ENCODE data around the gene KCNK1.

Gene KCNK1

GRCh38 chr1:233695901-233696300 lies 82.0 kb downstream of the KCNK1 start:
- DNase-seq (ENCODE audit: low read depth in 3 of 3, low spot score in 1 of 3), result no peak

DNA sequence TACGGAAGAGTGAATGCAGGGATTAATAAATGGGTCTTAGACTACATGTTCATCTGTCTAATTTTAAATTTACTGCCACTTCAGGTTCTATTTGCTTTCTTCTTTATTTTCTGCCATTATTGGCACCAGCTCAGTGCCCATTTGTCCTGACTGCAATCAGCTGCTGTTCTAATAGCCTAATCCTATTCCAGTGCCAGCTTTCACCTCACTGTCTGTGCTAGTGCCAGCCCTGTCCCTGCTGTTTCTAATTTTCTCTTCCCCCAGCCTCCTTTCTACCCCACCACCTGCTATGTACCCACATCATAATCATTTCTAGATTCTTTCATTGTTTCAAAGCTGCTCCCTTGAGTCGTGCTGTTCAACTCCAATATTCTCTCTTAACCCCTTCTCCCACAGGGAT lies 86.4 kb downstream of the KCNK1 start:
- no peak for DNase-seq (ENCODE audit: low read depth in 3 of 3, low spot score in 1 of 3)

- no peak for DNase-seq (ENCODE audit: low read depth in 3 of 3, low spot score in 1 of 3)
These were observed 90.4 kb downstream of the KCNK1 start for GRCh38 chr1:233704170-233704897.

GRCh38 chr1:233704898-233705723 lies 91.2 kb downstream of the KCNK1 start:
- no peak for DNase-seq (ENCODE audit: low read depth in 3 of 3, low spot score in 1 of 3)

DNA sequence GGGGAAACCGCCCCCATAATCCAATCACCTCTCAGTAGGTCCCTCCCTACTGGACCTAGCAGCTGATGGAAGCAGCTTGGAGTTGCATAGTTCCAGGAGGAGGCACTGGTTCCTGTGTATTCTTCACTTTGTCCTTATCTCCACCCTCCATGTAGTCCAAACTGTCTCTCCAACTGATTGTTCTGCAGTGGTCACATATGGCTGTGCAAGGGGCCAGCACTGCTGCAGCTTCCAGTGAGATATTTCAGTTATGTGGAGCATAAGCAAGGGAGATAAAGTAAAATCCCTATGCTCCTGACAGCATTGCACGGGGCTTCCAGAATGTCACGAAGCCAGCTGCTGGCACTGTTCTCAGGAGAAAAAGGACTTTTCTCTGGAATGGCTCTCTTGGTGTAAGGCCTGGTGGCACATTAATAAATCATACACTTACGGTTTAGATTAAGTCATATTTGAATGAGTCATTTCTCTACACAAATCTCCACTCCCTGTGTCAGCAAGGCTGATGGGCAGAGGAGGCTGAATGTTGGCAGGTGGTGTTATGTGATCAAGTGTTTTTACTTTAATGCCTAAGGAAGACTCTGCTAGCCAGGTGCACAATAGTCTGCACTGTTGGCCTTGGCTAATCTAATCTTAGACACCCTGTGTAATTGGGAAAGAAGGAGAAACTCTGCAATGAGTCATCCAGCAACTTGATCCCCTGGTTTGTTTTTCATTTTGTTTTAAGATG lies 93.4 kb downstream of the KCNK1 start:
- no peak for DNase-seq (ENCODE audit: low read depth in 3 of 3, low spot score in 1 of 3)

- no peak for DNase-seq (ENCODE audit: low read depth in 3 of 3, low spot score in 1 of 3)
These were observed 94.2 kb downstream of the KCNK1 start for GRCh38 chr1:233707880-233708815.

GRCh38 chr1:233710031-233710430 lies 96.1 kb downstream of the KCNK1 start:
- no peak for DNase-seq (ENCODE audit: low read depth in 3 of 3, low spot score in 1 of 3)

GRCh38 chr1:233710507-233710906 lies 96.6 kb downstream of the KCNK1 start:
- DNase-seq (ENCODE audit: low read depth in 3 of 3, low spot score in 1 of 3), result no peak

DNA sequence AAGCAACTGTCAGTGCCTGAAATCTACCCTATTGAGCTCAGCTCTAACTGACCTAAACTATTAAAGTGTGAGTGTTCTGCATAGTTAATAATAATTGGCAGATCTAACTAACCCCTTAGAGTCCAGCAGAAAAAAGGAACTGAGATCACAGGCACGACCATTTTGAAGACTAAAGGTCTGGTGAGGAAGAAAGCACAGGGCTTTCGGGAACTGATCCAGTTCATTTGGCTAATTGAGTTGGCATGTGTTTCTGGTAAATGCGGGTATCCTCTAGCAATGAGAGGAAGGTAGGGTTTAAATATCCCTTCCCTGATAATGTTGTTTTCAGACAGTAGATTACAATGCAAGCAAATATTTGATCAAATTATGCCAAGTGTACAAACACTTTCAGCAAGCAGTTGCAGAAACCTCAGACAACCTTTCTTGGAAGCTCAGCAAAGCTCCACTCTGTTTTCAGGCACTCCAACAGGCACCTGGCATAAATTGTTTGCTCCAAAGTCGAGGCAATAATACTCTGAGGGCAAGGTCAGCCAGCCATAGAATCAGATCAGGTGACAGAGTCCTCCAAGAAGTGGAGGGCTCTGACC lies 100.8 kb downstream of the KCNK1 start:
- DNase-seq (ENCODE audit: low read depth in 3 of 3, low spot score in 1 of 3), result no peak

DNA sequence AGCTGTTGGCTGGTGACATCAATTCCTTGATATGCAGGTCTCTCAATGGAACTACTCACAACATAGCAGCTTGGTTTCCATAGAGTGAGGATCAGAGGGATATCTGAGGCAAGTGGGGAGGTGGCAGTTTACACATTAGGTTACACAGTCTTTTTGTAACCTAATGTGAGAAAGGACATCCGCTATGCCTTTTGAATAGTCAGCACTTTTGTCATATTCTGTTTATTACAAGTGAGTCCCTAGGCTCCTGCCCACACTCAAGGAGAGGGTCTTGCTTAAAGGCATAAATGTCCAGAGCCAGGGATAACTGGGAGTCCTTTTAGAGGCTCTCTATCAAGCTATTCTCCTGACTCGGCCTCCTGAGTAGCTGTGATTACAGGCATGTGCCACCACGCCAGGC lies 104.2 kb downstream of the KCNK1 start:
- DNase-seq (ENCODE audit: low read depth in 3 of 3, low spot score in 1 of 3), result no peak

- no peak for DNase-seq (ENCODE audit: low read depth in 3 of 3, low spot score in 1 of 3)
These were observed 105.9 kb downstream of the KCNK1 start for GRCh38 chr1:233719655-233720341.

GRCh38 chr1:233721004-233721595 lies 107.2 kb downstream of the KCNK1 start:
- no peak for DNase-seq (ENCODE audit: low read depth in 3 of 3, low spot score in 1 of 3)

Data from stimulated activated CD4-positive, alpha-beta T cell treated with anti-CD3 and anti-CD28 coated beads, TNF-alpha, amount 100 ng/mL, for 1 hour (primary cell).